Stimulated activated CD4-positive, alpha-beta T cell treated with anti-CD3 and anti-CD28 coated beads, Interleukin-4, amount 100 ng/mL, for 4 hours (primary cell): ENCODE measurements around the gene TTC9B.

ENCODE experiments used
- DNase-seq, 2 experiments: peaks; one replicate each; pipeline ENCODE4 v3.0.0-alpha.2; 2020

The TTC9B gene

GRCh38 chr19:40247735-40248262 is 29.6 kb upstream of the TTC9B start:
- DNase-seq: no peak

- DNase-seq: no peak
Observed at GRCh38 chr19:40247178-40247577, 29.0 kb upstream of the TTC9B start.

- no peak for DNase-seq
Observed at GRCh38 chr19:40246292-40247073, 28.3 kb upstream of the TTC9B start.

- no peak for DNase-seq
Observed at GRCh38 chr19:40245506-40246128, 27.4 kb upstream of the TTC9B start.

- no peak for DNase-seq
Observed at GRCh38 chr19:40244579-40245317, 26.6 kb upstream of the TTC9B start.

GRCh38 chr19:40243181-40243580 is 25.0 kb upstream of the TTC9B start:
- no peak for DNase-seq

GRCh38 chr19:40242480-40242879 is 24.3 kb upstream of the TTC9B start:
- DNase-seq: no peak

- no peak for DNase-seq
Observed at GRCh38 chr19:40241809-40242384, 23.7 kb upstream of the TTC9B start.

- DNase-seq: no peak
Observed at GRCh38 chr19:40241125-40241808, 23.1 kb upstream of the TTC9B start.

- DNase-seq: no peak
Observed at GRCh38 chr19:40240332-40240731, 22.1 kb upstream of the TTC9B start.

- DNase-seq: no peak
Observed at GRCh38 chr19:40239415-40240226, 21.4 kb upstream of the TTC9B start.

- DNase-seq: no peak
Observed at GRCh38 chr19:40238775-40239174, 20.6 kb upstream of the TTC9B start.

- DNase-seq: no peak
Observed at GRCh38 chr19:40237791-40238190, 19.6 kb upstream of the TTC9B start.

- no peak for DNase-seq
Observed at GRCh38 chr19:40236366-40236765, 18.2 kb upstream of the TTC9B start.

GRCh38 chr19:40236026-40236355 is 17.8 kb upstream of the TTC9B start:
- DNase-seq: no peak

GRCh38 chr19:40235238-40236025 is 17.2 kb upstream of the TTC9B start:
- no peak for DNase-seq

GRCh38 chr19:40234429-40235237 is 16.4 kb upstream of the TTC9B start:
- no peak for DNase-seq

- DNase-seq: no peak
Observed at GRCh38 chr19:40233811-40234389, 15.7 kb upstream of the TTC9B start.

GRCh38 chr19:40232949-40233810 is 15.0 kb upstream of the TTC9B start:
- no peak for DNase-seq
